D721Med (cell line): Measurements from ENCODE around the gene RSPH6A.
"Not testable (repeated sequence)": the region's sequence is repeated elsewhere in the genome, so short reads cannot be mapped to it uniquely, and the experiment has no call there.

Source experiments
- DNase-seq: peaks from one replicate; pipeline ENCODE4 v3.0.0; 2011; ENCODE audit warnings: low spot score; ENCODE audit not compliant: insufficient read length
- FAIRE-seq: peaks from 2 replicates; lab custom pipeline; 2011; peaks lifted over from hg19 to GRCh38; lab: Jason Lieb, UNC
- CTCF ChIP-seq: IDR thresholded peaks from 2 replicates; pipeline ENCODE4 v1.5.1; 2012; ENCODE audit warnings: mild to moderate bottlenecking, control low read depth; ENCODE audit not compliant: insufficient read depth; ENCODE audit errors: missing control alignments

Gene RSPH6A

GRCh38 chr19:45804140-45804958, 10.8 kb downstream of the RSPH6A start:
- no peak for DNase-seq
- TF ChIP-seq CTCF: no peak
- FAIRE-seq: no peak

GRCh38 chr19:45801603-45802175, 13.4 kb downstream of the RSPH6A start:
- no peak for FAIRE-seq

GRCh38 chr19:45800070-45800553, 15.0 kb downstream of the RSPH6A start:
- DNase-seq: no peak
- FAIRE-seq: no peak
- no peak for TF ChIP-seq CTCF

More at GRCh38 chr19:45801603-45802175, 13.4 kb downstream of the RSPH6A start:
- TF ChIP-seq CTCF: no peak
- DNase-seq: no peak

DNA sequence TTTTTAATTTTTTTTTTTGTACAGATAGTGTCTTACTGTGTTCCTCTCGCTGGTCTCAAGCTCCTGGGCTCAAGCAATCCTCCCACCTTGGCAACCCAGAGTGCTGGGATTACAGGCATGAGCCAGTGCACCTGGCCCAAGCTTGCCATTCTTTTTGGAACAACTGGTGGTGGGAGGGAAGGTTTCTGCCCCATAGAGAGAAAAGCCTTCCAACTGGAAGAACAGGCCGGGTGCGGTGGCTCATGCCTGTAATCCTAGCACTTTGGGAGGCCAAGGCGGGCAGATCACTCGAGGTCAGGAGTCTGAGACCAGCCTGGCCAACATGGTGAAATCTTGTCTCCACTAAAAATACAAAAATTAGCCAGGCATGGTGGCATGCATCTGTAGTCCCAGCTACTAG, 15.6 kb downstream of the RSPH6A start:
- FAIRE-seq, DNase-seq: not testable (repeated sequence)

DNA sequence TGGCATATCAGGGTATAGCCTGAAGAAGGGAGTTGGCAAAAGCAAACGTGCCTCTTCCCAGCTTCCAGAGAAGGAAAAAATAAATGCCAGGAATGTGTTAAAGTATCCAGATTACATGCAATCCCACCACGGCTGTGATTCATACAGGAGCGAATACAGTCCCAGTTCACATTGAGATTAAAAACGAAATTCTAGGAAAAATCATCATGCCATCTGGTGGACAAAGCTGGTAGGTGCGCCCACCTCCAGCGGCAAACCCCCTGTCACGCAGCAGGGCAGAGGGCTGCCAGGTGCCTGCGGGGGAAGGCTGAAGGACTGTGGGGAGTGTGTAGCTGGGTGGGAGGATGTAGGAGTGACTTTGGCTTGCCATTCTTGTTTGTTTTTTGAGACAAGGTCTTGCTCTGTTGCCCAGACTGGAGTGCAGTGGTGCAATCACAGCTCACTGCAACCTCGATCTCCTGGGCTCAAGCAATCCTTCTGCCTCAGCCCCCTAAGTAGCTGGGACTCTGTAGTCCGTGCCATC, 16.1 kb downstream of the RSPH6A start:
- peak; percentile 72 for TF ChIP-seq CTCF
- FAIRE-seq (peak; percentile 89), DNase-seq (peak; percentile 70)

- FAIRE-seq (no peak), DNase-seq (no peak)
- TF ChIP-seq CTCF: no peak
Measured at GRCh38 chr19:45794627-45795026, 20.5 kb downstream of the RSPH6A start.

DNA sequence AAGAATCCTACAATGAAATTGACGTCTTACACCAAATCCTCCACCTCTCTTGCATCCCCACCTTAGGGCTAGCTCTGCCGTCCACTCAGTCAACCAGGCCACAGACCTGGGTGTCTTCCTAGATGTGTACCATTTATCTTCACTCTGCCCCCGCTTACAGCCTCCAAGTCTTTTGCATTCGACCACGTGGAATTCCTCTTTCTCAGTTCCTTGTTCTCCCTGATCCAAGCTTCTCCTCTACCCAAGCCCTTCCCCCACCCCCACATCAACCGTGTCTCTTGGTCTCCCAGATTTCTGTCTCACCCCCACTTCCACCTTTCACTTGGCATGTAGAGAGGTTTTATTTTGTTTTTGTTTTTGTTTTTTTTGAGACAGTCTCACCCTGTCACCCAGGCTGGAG, 21.2 kb downstream of the RSPH6A start:
- TF ChIP-seq CTCF: no peak
- DNase-seq: no peak
- no peak for FAIRE-seq
